NCI-H1694 treated with DMSO at 0.1 percent for 48 hours (cell line): ENCODE data around the gene BRCA2.

Experiments
- DNase-seq: peaks from one replicate; lab custom pipeline; 2025; lab: John Stamatoyannopoulos, UW

BRCA2 gene

DNA sequence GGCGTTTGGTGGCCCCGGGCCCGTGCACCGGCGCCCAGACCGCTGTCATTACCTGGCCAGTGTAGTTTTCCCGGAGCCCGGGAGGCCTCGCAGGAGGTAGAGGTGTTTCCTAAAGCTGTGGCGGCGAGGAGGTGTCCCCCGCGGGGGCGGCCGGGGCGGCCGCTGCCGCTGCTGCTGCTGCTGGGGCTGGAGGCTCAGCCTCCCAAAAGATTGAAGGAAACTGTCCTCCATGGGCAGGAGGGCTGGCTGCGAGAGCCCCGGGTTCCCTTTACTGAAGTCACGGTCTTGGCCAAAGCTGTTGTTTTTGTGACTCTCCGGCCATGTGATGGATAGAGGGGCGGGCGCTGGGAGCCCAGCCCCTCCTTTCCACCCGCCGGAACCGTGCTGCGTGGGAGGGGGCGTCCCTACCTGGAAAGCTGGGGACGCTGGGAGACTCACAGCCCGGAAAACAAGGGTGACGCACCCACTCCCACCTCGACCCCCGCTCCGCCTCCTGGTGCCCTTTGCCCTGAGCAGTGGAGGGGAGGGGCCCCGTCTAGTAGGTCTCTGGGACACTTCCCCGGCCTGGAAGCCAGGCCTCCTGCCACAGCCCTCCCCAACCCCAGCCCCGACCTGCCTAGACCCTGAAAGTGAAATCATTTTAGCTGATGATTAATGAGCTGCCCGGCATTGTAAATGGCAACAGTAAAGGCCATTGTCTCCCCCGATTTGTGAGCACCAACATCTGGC lies 112.7 kb downstream of the BRCA2 start, which contains the start of gene N4BP2L1:
TSS of gene N4BP2L1 (minus strand) at position 279 of the 729 bp plus-strand sequence. CDS start at position 231, 48 bp downstream.
- peak; percentile 20 for DNase-seq

DNA sequence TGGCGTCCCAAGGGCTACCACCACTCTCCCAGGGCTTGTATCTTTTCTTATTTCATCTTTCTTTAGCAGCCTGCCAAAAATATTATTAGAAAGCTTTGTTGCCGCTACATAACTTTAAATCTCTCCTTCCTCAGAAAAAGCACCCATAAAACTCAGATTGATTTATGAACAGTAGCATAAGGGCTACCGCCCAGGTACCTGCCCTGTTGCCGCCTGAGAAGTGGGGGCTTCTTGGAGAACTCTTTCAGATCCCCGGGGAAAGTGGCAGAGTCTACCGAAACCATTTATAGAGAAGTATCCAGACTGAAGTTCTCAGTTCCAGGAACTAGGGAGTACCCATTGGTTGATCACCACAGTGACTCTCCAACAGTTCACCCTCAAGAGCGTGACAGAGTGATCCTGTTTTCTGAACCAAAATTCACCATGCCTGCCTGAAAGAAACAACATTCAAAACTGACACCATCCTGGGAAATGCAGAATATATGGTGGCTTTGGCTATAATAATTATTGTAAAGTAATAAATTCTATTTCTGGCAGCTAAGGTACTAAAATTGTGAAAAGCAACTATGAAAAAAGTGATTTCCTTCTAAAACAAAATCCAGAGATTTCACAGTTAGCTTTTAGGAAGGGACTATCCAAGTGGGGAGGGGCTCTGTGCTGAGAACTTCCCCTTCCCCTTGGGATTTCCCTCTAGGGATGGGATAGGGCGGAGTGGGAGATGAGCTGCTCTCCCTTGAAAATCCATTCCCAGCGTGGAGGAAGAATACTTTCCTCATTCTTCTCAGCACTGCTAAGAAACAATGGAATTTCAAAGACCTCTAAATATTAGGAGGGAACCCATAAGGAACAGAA lies 113.5 kb downstream of the BRCA2 start:
- DNase-seq = no peak

DNA sequence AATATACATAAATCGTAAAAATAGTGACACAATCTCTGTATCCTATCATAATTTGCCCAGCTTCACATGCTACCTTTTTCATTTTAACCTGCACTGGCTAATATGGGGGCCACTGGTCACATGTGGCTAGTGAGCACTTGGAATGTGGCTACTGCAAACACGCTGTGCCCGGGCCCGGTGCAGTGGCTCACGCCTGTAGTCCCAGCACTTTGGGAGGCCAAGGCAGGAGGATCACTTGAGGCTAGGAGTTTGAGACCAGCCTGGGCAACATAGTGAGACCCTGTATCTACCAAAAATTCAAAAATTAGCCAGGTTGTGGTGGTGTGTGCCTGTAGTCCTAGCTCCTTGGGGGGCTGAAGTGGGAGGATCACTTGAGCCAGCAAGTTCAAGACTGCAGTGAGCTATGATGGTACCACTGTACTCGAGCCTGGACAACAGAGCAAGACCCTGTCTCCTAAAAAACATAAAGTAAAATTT lies 114.2 kb downstream of the BRCA2 start:
- no peak for DNase-seq

DNA sequence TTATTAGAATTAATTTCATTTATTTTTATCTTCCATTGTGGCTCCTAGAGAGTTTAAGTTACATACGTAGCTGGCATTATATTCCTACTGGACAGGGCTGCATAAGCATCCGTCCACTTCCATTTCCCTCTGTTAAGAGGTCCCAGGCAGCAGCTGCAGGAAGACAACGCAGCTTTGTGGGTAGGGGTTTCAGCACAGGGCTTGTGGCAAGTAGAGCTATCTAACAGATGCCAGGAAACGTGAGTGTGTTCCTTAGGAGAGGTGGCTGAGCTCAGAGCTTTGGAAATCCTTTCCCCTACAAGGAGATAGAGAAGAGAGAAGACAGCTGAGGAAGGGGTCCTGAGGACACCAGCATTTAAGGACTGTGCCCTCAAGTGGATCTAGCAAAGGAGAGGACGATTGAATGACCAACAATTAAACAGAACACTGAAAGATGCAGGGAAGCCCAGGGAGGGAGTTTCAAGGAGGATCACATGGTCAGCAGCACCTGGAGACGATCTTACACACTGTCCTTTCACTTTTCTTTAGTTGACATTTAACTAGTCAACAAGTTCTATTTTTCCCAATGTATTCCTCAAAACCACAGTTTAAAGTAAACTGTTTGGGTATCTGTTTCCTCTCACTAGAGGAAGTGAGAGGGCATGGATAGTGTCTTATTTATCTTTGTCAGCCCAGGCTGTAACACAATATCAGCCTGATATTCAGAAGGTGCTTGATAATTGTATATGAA lies 114.9 kb downstream of the BRCA2 start:
- DNase-seq = no peak

DNA sequence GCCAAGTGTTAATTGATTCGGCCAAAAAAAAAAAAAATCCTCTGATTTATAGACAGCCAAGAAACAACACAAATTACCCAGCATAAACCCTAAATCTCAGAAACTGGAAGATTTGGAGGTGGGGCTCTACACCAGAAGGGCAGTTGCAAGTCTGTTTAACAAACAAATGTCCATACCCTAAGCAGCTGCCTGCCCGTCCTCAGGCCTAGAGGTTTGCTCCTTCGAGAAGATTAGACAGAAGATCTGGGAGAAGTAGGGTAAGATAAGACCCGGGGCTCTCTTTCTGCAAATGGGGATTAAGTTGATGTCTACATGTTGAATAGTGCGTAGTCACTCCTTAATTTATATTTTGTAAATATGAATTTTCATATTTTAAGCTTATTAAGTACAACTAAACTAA lies 116.1 kb downstream of the BRCA2 start:
- DNase-seq = no peak

DNA sequence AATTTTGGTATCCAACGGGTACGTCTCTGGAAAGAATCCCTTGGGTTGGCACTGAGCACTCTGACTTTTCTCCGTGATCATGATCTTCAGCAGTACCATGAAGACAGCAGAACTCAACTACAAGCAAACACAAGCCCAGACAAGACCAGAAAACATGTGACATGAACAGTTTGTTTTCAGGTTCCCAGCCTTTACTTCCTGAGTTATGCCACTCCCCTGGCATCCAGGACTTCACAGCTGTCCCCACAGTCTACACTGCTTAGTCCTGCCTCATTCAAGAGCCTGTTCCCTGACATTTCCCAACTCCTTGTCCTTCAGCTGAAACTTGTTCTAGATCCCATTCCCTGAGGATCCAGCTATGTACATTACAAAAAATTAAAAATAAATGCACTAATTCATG lies 117.5 kb downstream of the BRCA2 start:
- DNase-seq = peak; percentile 31

DNA sequence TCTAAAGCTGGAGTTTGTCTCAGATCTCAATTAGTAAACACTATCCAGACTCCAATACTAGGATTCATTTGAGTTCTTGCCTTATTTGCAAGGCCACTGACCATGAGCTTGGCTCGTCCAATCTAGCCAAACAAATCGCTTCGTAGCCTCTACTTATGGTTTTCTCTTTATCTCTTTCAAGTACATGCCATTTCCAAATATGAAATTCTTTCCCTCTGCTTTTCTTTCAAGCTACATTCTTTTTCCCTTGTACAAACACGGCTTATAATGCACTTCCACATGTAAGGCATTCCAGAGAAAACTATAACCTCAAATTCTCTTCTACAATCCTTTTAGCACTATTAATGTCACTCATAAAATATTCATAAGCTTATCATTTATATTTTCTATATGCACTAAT lies 123.6 kb downstream of the BRCA2 start:
- DNase-seq = no peak

DNA sequence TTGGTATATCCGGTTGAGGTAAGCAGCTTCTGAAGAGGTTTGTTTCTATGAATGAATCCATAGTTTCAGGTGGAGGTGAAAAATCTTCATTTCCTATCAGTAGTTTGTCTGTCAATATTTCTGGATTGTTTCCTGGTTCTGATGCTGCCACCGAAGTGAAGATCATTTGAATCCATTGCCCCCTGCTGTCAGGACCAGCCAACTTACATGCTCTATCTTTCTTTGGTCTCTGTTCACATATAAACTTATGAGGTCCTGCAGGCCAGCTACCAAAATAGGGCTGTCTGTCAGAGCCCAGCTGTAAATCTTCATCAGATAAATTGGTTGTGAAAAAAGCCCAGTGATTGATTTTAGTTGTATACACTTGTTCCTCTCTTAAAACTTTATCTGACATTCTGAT lies 127.8 kb downstream of the BRCA2 start:
- DNase-seq = peak; percentile 2

DNA sequence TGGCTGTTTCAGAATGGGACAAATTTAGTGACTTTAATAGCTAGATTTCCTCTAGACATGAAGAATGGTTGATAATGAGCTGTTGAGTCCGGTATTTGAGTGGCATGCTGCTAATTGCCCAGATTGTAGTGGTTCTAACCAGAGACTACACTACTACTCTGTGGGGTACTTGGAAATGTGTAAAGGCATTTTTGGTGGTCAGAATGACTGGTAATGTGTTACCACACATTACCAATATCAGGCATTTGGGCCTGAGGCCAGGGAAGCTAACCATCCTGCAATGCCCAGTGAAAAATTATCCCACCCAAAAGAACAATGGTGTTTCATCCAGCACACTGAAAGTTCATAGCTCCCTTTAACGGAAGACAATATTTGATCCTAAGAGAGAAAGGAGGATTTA lies 130.2 kb downstream of the BRCA2 start:
- no peak for DNase-seq

DNA sequence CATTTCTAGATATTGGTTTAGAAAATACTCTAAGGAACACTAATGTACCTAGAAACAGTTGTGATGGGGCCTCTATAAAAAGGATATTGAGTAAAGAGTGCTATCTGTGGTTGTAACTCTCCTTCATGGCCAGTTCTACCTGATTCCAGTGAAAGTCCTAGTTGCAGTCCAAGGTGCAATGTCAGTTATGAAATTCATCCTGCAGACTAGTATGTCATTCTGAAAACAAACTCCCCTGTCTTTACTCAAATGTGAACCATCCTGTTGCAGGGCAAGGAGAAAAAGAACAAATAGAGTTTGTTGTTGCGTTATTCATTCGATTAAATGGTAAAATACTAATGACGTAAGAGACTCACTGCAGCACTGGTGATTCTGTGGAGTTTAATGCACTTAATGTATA lies 130.9 kb downstream of the BRCA2 start:
- no peak for DNase-seq

DNA sequence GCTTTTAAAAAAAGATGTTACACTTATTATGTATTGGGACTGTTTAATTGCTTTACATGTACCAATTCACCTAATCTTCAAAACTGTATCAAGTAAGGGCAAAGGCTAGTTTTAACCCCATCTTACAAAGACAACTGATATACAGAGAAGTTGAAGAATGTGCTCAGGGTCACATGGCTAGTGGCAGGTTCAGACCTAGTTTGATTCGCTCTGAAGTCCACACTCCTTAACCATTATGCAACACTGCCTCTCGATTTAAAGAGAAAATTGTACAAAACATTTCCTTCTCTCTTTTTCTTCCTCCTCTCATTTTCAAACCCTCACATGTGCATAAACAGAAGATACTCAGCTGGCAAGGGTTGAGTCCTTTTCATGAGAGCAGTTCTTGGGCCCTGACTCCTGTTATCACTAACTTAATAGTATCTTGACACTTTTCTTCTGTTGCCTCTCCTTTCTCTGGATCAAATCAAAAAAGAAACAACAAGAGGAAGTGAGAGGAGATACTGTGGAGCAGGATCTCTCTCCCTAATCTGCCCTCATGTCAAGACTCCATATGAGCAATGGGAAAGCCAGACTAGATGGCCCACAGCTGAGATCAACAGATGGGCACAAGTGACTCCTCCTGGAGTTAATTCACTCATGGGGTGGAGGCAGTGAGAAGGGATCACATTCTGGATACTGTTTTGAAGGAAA lies 131.6 kb downstream of the BRCA2 start:
- no peak for DNase-seq

DNA sequence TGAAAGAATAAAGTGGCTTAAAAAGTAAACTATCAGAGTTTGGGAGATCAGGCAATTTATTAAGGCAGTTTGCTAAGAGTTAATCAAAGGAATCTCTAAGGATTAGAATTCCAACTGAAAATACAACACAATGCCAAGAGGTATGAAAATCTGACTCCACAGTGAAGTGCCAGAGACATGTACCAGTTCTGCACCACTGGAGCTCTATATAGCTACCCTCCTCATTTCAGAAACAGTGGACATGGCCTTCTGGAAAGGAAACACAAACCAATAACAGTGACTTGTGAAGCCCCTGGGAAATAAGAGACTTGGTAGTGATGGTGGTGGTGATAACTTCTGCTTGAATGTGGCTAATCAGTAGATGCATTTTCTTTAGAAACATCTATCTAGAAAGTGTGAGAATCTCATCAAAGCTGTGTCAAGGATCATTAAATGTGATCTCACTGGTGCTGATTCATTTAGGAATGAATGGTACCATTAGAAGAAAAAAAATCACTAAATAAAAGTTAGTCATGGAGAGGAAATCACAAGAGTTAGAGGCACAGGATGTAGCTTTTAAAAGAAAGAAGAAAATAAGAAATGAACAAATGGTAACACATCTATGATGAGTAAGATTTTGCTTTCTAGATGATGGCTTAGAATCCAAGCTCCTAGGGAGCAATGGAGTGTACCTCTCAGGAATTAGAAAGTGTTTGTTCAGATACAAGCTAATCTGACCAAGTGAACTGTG lies 132.8 kb downstream of the BRCA2 start:
- no peak for DNase-seq

DNA sequence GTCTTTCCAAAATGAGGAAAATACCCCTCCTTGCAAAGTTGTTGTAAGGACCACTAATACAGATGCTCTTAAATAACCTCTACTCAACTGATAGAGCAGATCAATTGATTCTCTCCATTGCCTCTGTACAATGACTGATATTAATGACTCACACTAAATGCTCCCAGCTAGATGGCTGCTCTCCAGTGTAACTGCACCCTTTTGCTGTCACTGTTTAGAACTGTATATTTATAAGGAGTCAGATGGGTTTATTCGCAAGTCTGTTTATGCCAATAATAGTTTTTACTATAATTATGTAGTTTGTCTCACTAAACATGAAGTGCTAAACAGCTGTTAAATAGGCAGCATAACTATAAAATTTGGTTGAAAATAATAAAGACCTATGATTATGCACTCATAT lies 133.7 kb downstream of the BRCA2 start:
- DNase-seq = no peak
